ENCODE data around the gene LCP2.

GRCh38 chr5:170219615-170220014 is 78.0 kb downstream of the LCP2 start:
- TF ChIP-seq TAF1 (IDR thresholded peaks at IDR 0.05; ENCODE audit: borderline replicate concordance, low read depth, low read length), result no peak
- no peak for TF ChIP-seq PKNOX1 (IDR thresholded peaks at IDR 0.05)
- no peak for TF ChIP-seq SMC3 (IDR thresholded peaks at IDR 0.05; ENCODE audit: borderline replicate concordance, low read length)
- TF ChIP-seq CHD2 (IDR thresholded peaks at IDR 0.05; ENCODE audit: borderline replicate concordance, low read depth, low read length), result no peak
- no peak for TF ChIP-seq JUNB (IDR thresholded peaks at IDR 0.05)
- no peak for TF ChIP-seq REST (IDR thresholded peaks at IDR 0.05; ENCODE audit: low read depth, low read length)
- TF ChIP-seq SRF (IDR thresholded peaks at IDR 0.05; ENCODE audit: low read depth in 2 of 2, low read length in 2 of 2), result no peak
- TF ChIP-seq MEF2A (IDR thresholded peaks at IDR 0.05; ENCODE audit: insufficient read depth, low read depth, low read length), result no peak
- no peak for TF ChIP-seq SREBF2 (IDR thresholded peaks at IDR 0.05; ENCODE audit: low read length)
- no peak for TF ChIP-seq TBL1XR1 (IDR thresholded peaks at IDR 0.05; ENCODE audit: low read depth, low read length)
- no peak for TF ChIP-seq SIN3A (IDR thresholded peaks at IDR 0.05; ENCODE audit: low read depth, low read length)
- TF ChIP-seq, protein P1, sequence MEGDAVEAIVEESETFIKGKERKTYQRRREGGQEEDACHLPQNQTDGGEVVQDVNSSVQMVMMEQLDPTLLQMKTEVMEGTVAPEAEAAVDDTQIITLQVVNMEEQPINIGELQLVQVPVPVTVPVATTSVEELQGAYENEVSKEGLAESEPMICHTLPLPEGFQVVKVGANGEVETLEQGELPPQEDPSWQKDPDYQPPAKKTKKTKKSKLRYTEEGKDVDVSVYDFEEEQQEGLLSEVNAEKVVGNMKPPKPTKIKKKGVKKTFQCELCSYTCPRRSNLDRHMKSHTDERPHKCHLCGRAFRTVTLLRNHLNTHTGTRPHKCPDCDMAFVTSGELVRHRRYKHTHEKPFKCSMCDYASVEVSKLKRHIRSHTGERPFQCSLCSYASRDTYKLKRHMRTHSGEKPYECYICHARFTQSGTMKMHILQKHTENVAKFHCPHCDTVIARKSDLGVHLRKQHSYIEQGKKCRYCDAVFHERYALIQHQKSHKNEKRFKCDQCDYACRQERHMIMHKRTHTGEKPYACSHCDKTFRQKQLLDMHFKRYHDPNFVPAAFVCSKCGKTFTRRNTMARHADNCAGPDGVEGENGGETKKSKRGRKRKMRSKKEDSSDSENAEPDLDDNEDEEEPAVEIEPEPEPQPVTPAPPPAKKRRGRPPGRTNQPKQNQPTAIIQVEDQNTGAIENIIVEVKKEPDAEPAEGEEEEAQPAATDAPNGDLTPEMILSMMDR (IDR thresholded peaks at IDR 0.05 in 2 of 3, conservative IDR thresholded peaks at IDR 0.05 in 1 of 3; ENCODE audit: control insufficient read depth in 2 of 3, extremely low read depth in 1 of 3, insufficient read depth in 1 of 3, low read depth in 3 of 3, low read length in 3 of 3), result no peak
- no peak for TF ChIP-seq TCF12 (IDR thresholded peaks at IDR 0.05; ENCODE audit: low read depth, low read length)
- no peak for TF ChIP-seq FOXM1 (IDR thresholded peaks at IDR 0.05; ENCODE audit: low read depth, low read length)
